Esophagus (tissue), 2 donors: ENCODE results near the gene EFTUD2. TPM values are rescaled to one million over a fixed set of nuclear protein-coding genes. Genes with fewer than 3 reads are reported as not detected.

Experiments
- H3K27ac ChIP-seq, 2 donors: one replicate each; pipeline ENCODE4 v1.5.1; 2013; ENCODE audit warnings: low read depth in 2 of 2, mild to moderate bottlenecking in 2 of 2, inconsistent platforms in 1 of 2, low read length in 1 of 2, moderate library complexity in 1 of 2
- H3K27me3 ChIP-seq, 2 donors: one replicate each; pipeline ENCODE4 v1.6.1; 2013; ENCODE audit warnings: low read length in 2 of 2, control low read depth in 1 of 2, mild to moderate bottlenecking in 1 of 2; ENCODE audit not compliant: insufficient read depth in 2 of 2, control insufficient read depth in 1 of 2
- H3K36me3 ChIP-seq, 2 donors: one replicate each; pipeline ENCODE4 v1.6.1; 2013; ENCODE audit warnings: low read length in 1 of 2; ENCODE audit not compliant: control insufficient read depth in 2 of 2, insufficient read depth in 2 of 2
- H3K4me1 ChIP-seq, 2 donors: one replicate each; pipeline ENCODE4 v1.6.1; 2013; ENCODE audit warnings: low read length in 1 of 2; ENCODE audit not compliant: control insufficient read depth in 2 of 2, insufficient read depth in 2 of 2
- H3K4me3 ChIP-seq, 2 donors: one replicate each; pipeline ENCODE4 v1.5.1; 2013; ENCODE audit warnings: low read length in 2 of 2, mild to moderate bottlenecking in 2 of 2, low read depth in 1 of 2, moderate library complexity in 1 of 2
- H3K9me3 ChIP-seq, 2 donors: one replicate each; pipeline ENCODE4 v1.6.1; 2013; ENCODE audit warnings: mild to moderate bottlenecking in 2 of 2, low read depth in 1 of 2, low read length in 1 of 2, moderate library complexity in 1 of 2; ENCODE audit not compliant: control insufficient read depth in 2 of 2, insufficient read depth in 1 of 2
- whole genome bisulfite sequencing, 2 donors: extraction: QIAGEN DNeasy Blood & Tissue Kit; methylation state at CpG; one replicate each; pipeline ENCODE4 v1.1.7; 2013; 5-methylcytosine and 5-hydroxymethylcytosine counted together
- polyA plus RNA-seq, 2 donors: library from polyadenylated mRNA; stranded (reverse); fragments of 200-250 nt; gene quantifications; one replicate each; pipeline ENCODE4 v1.2.3, GENCODE V29; 2013
- donor health status: healthy with polysubstance abuse.
- donor health status: Bipolar disorder and iron deficiency.

EFTUD2 gene
- polyA plus RNA-seq, 2 donors = 15.8 to 38.4 TPM

GRCh38 chr17:44912763-44913544, 13.7 kb upstream of the EFTUD2 start:
- no peak overlapping the region for H3K27ac ChIP-seq
- H3K9me3 ChIP-seq = no peaks in the 10 kb centered on the region
- peaks cover 3 to 5% of the 10 kb centered on the region in 2 donors for H3K27me3 ChIP-seq
- no peaks in the 10 kb centered on the region for H3K36me3 ChIP-seq
- WGBS, 2 donors = 88 to 91% methylated on average over 14 of the region's 14 CpGs
- H3K4me3 ChIP-seq = no peak overlapping the region
- peaks cover 7 to 15% of the 10 kb centered on the region in 2 donors for H3K4me1 ChIP-seq

GRCh38 chr17:44911133-44912001, 12.1 kb upstream of the EFTUD2 start:
- H3K36me3 ChIP-seq = no peaks in the 10 kb centered on the region
- WGBS, 2 donors = 16% methylated on average over 49 to 56 of the region's 56 CpGs
- H3K27me3 ChIP-seq = peaks cover 3 to 5% of the 10 kb centered on the region in 2 donors
- no peaks in the 10 kb centered on the region for H3K9me3 ChIP-seq
- peaks cover 3 to 5% of the 10 kb centered on the region in 2 donors for H3K4me1 ChIP-seq
- H3K4me3 ChIP-seq = peak overlapping the region in 1 of 2 donors; percentile 10
- H3K27ac ChIP-seq = no peak overlapping the region

- H3K9me3 ChIP-seq = no peaks in the 10 kb centered on the region
- 83 to 84% methylated on average over 13 of the region's 13 CpGs for WGBS, 2 donors
- H3K4me3 ChIP-seq = no peak overlapping the region
- no peaks in the 10 kb centered on the region for H3K36me3 ChIP-seq
- peaks cover 3 to 5% of the 10 kb centered on the region in 2 donors for H3K4me1 ChIP-seq
- peaks cover 3 to 5% of the 10 kb centered on the region in 2 donors for H3K27me3 ChIP-seq
- H3K27ac ChIP-seq = no peak overlapping the region
These were observed 11.2 kb upstream of the EFTUD2 start for GRCh38 chr17:44910231-44911106.

GRCh38 chr17:44909681-44910144, 10.5 kb upstream of the EFTUD2 start:
- no peaks in the 10 kb centered on the region for H3K36me3 ChIP-seq
- no peak overlapping the region for H3K27ac ChIP-seq
- 74 to 84% methylated on average over 11 of the region's 11 CpGs for WGBS, 2 donors
- no peaks in the 10 kb centered on the region for H3K9me3 ChIP-seq
- no peak overlapping the region for H3K4me3 ChIP-seq
- peaks cover 3 to 5% of the 10 kb centered on the region in 2 donors for H3K4me1 ChIP-seq
- peaks cover 3 to 5% of the 10 kb centered on the region in 2 donors for H3K27me3 ChIP-seq

- Histone ChIP-seq H3K4me1 (peaks cover 3 to 5% of the 10 kb centered on the region in 2 donors), H3K36me3 (no peaks in the 10 kb centered on the region), H3K27me3 (peaks cover 3 to 5% of the 10 kb centered on the region in 2 donors), H3K27ac (no peak overlapping the region), H3K9me3 (no peaks in the 10 kb centered on the region), H3K4me3 (no peak overlapping the region)
- 88% methylated on average over 10 of the region's 10 CpGs for WGBS, 2 donors
These were observed 9.6 kb upstream of the EFTUD2 start for GRCh38 chr17:44908761-44909326.

- Histone ChIP-seq H3K4me3 (no peak overlapping the region), H3K36me3 (no peaks in the 10 kb centered on the region), H3K27ac (no peak overlapping the region), H3K9me3 (no peaks in the 10 kb centered on the region), H3K27me3 (peaks cover 2 to 3% of the 10 kb centered on the region in 2 donors), H3K4me1 (peaks cover 3 to 5% of the 10 kb centered on the region in 2 donors)
- WGBS, 2 donors = 81 to 85% methylated on average over 11 of the region's 11 CpGs
These were observed 8.7 kb upstream of the EFTUD2 start for GRCh38 chr17:44907729-44908470.

- no peaks in the 10 kb centered on the region for H3K9me3 ChIP-seq
These were observed 7.8 kb upstream of the EFTUD2 start for GRCh38 chr17:44906763-44907728.

More at GRCh38 chr17:44906763-44907728, 7.8 kb upstream of the EFTUD2 start:
- 73 to 77% methylated on average over 18 of the region's 18 CpGs for WGBS, 2 donors
- H3K4me3 ChIP-seq = no peak overlapping the region
- H3K36me3 ChIP-seq = no peaks in the 10 kb centered on the region
- H3K4me1 ChIP-seq = peaks cover 3 to 5% of the 10 kb centered on the region in 2 donors
- peaks cover 0 to 3% of the 10 kb centered on the region in 2 donors for H3K27me3 ChIP-seq
- no peak overlapping the region for H3K27ac ChIP-seq
